ENCODE results near the gene SLC25A47. TPM values are rescaled to one million over a fixed set of nuclear protein-coding genes. Genes with fewer than 3 reads are reported as not detected.

SLC25A47 gene
- total and polyA plus RNA-seq, 2 donors (not counting 3 experiments of a cell fraction or from before 2014, with no cell fraction given) = not detected

DNA sequence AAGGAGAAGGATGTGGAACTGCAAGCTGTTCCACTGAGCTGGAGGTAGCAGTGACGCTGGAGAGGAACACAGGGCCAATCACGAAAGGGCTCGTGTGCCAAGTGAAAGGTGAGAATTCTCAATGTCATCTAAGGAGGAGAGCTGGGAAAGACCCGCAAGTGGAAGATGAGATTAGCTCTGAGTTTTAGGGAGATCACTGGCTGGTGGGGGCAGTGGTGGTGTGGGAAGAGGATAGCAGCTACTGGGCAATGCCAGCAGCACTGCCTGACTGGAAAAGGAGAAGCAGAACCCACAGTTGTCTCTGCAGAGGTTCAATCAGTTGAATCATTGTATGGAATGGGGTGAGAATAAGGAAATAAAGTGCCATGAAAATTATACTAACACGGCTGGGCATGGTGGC is 27.8 kb downstream of the SLC25A47 start:
- Histone ChIP-seq H3K27ac (ENCODE audit: insufficient read depth, low read depth, low read length) (no peak overlapping the region), H3K9me1 (replicated peaks; ENCODE audit: control insufficient read depth, extremely low read depth, insufficient read depth, low read length) (no peaks in the 10 kb centered on the region), H3K4me1 (ENCODE audit: control insufficient read depth, extremely low read depth, insufficient read depth, low read length) (no peaks in the 10 kb centered on the region), H3K9ac (replicated peaks; ENCODE audit: extremely low read depth, insufficient read depth, low read length) (no peak overlapping the region), H3K79me2 (ENCODE audit: control insufficient read depth, insufficient read depth, low read length) (no peaks in the 10 kb centered on the region), H3K9me3 (replicated peaks; ENCODE audit: control insufficient read depth, insufficient read depth, low read length) (no peaks in the 10 kb centered on the region), H3K27me3 (ENCODE audit: control insufficient read depth in 2 of 2, insufficient read depth in 2 of 2, low read length in 2 of 2) (no peaks in the 10 kb centered on the region), H3K4me2 (ENCODE audit: insufficient read depth, low read length) (no peak overlapping the region), H2AFZ (ENCODE audit: low read depth, low read length) (no peak overlapping the region), H3K4me3 (replicated peaks in 1 of 3; ENCODE audit: insufficient read depth in 1 of 3, low read depth in 1 of 3, low read length in 3 of 3) (no peak overlapping the region), H4K20me1 (replicated peaks; ENCODE audit: control insufficient read depth, extremely low read depth, insufficient read depth, low read length) (no peaks in the 10 kb centered on the region), H3K36me3 (ENCODE audit: control insufficient read depth in 2 of 2, extremely low read depth in 1 of 2, insufficient read depth in 2 of 2, low read length in 2 of 2) (peaks cover 31 to 64% of the 10 kb centered on the region in 2 experiments)
- CTCF ChIA-PET = interaction anchor here (1.0 to 2.3 kb wide), 2 partner anchors 11 to 27 kb away, joined by 4 to 6 read pairs; no protein-coding TSS in a partner anchor
- intact Hi-C loops (cut with micrococcal nuclease) (no loop called here), dilution Hi-C loops (cut with MboI; ENCODE audit: extremely low pct_ligation_motif_present, low sequenced_read_pairs) (no loop called here)
- no TSS peak for BruUV-seq (replicated peaks)
- POLR2A ChIA-PET = no interaction called here
- TF ChIP-seq, protein P1, sequence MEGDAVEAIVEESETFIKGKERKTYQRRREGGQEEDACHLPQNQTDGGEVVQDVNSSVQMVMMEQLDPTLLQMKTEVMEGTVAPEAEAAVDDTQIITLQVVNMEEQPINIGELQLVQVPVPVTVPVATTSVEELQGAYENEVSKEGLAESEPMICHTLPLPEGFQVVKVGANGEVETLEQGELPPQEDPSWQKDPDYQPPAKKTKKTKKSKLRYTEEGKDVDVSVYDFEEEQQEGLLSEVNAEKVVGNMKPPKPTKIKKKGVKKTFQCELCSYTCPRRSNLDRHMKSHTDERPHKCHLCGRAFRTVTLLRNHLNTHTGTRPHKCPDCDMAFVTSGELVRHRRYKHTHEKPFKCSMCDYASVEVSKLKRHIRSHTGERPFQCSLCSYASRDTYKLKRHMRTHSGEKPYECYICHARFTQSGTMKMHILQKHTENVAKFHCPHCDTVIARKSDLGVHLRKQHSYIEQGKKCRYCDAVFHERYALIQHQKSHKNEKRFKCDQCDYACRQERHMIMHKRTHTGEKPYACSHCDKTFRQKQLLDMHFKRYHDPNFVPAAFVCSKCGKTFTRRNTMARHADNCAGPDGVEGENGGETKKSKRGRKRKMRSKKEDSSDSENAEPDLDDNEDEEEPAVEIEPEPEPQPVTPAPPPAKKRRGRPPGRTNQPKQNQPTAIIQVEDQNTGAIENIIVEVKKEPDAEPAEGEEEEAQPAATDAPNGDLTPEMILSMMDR (IDR thresholded peaks at IDR 0.05; ENCODE audit: extremely low read depth in 1 of 2, insufficient read depth in 1 of 2, low read depth in 1 of 2, low read length in 2 of 2) = no peak
- TF ChIP-seq POLR2A (IDR thresholded peaks at IDR 0.05; ENCODE audit: low read depth, low read length) (no peak), JUN (IDR thresholded peaks at IDR 0.05; ENCODE audit: borderline replicate concordance, insufficient read depth, insufficient read length, low read depth) (no peak), EZH2 (IDR thresholded peaks at IDR 0.05; ENCODE audit: borderline replicate concordance, low read depth, low read length, severe bottlenecking) (no peak), GATA2 (IDR thresholded peaks at IDR 0.05; ENCODE audit: insufficient read depth, insufficient read length, low read depth, low read length) (no peak), MYC (IDR thresholded peaks at IDR 0.05; ENCODE audit: low read depth, low read length) (no peak)
- TF ChIP-seq, protein P2, sequence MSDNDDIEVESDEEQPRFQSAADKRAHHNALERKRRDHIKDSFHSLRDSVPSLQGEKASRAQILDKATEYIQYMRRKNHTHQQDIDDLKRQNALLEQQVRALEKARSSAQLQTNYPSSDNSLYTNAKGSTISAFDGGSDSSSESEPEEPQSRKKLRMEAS (IDR thresholded peaks at IDR 0.05; ENCODE audit: insufficient read depth, insufficient read length) = no peak
- FAIRE-seq (no peak), DNase-seq (ENCODE audit: low read depth, low spot score) (no peak)
